PFSK-1 (cell line): ENCODE data around the gene ZBED4.

Experiments
- FOXP2 ChIP-seq: optimal IDR thresholded peaks from 2 replicates; pipeline ENCODE3; 2011; ENCODE audit warnings: borderline replicate concordance, control low read depth, inconsistent platforms; ENCODE audit not compliant: insufficient read depth; ENCODE audit errors: extremely low read length, extremely low read depth
- POLR2AphosphoS5 ChIP-seq: IDR thresholded peaks from 2 replicates; pipeline ENCODE4 v1.6.1; 2012; ENCODE audit warnings: low read depth, mild to moderate bottlenecking, control low read depth, low read length, moderate library complexity
- REST ChIP-seq, 2 experiments: IDR thresholded peaks; 2 replicates each; pipeline versions ENCODE4 v1.6.1 to v1.8.0; 2011 to 2012; ENCODE audit warnings: low read depth in 2 of 2, low read length in 2 of 2, control low read depth in 1 of 2, inconsistent platforms in 1 of 2, mild to moderate bottlenecking in 1 of 2, moderate library complexity in 1 of 2; ENCODE audit not compliant: insufficient read depth in 1 of 2
- SIN3A ChIP-seq: IDR thresholded peaks from 2 replicates; pipeline ENCODE4 v1.6.1; 2012; ENCODE audit warnings: mild to moderate bottlenecking, low read length, moderate library complexity, borderline replicate concordance; ENCODE audit not compliant: insufficient read depth
- TAF1 ChIP-seq: IDR thresholded peaks from 2 replicates; pipeline ENCODE4 v1.6.1; 2012; ENCODE audit warnings: low read length, control low read depth, borderline replicate concordance; ENCODE audit not compliant: insufficient read depth

The ZBED4 gene

GRCh38 chr22:49901457-49901856, 47.8 kb downstream of the ZBED4 start:
- TF ChIP-seq TAF1 (no peak), REST (IDR thresholded peaks at IDR 0.05; ENCODE audit: insufficient read depth in 1 of 2, low read depth in 2 of 2, low read length in 2 of 2) (no peak), POLR2AphosphoS5 (no peak), FOXP2 (no peak), SIN3A (no peak)

DNA sequence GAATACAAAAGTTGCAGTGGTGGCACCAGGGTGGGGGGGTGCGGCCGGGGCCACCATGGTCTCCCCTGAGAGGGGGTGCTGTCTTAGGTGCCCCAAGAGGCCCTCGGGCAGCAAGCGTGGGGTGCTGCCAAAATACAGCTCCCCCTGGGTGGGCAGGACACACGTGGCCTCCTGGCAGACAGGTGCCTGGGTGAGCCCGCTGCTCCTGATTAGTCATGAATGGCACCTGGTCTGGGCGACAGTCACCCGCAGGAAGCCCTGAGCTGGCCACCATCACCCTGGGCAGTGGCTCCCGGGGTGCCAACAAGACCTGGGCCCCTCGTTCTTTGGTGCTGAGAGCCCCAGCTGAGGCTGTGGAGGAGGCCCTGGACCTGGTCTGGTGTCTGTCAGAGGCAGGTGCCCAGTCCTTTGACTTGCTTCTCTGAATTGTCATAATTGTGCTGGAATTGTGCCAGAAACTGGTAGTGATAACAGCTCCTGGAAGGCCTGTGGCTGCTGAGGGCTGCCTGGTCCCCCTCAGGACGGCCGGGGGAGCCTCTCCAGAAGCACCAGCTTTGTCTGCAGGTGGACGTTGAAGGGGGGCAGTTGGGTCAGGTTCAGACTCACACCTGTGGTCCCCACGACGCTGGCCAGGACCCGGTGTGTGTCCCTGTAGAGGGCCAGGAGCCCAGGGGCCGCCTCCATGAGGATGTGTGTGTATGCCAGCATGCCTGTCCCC, 49.8 kb downstream of the ZBED4 start:
- TF ChIP-seq FOXP2 (no peak), POLR2AphosphoS5 (no peak), TAF1 (no peak), REST (IDR thresholded peaks at IDR 0.05; ENCODE audit: insufficient read depth in 1 of 2, low read depth in 2 of 2, low read length in 2 of 2) (no peak), SIN3A (no peak)

DNA sequence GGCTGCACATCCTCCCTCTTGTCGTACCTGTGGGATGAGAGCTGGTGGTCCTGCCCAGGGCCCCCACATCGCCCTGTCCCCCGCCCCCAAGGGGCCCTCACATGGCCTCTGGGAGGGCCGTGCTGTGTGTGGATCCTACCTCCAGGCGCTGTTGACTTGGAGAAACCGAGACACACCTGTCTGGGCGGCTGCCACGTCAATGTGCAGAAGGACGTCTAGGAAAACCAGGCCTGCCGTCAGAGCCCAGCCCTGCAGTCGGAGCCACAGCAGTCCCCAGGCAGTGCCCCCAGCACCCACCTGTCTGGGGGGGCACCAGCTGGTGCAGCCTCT, 50.4 kb downstream of the ZBED4 start:
- TF ChIP-seq REST (IDR thresholded peaks at IDR 0.05; ENCODE audit: insufficient read depth in 1 of 2, low read depth in 2 of 2, low read length in 2 of 2) (no peak), POLR2AphosphoS5 (no peak)

DNA sequence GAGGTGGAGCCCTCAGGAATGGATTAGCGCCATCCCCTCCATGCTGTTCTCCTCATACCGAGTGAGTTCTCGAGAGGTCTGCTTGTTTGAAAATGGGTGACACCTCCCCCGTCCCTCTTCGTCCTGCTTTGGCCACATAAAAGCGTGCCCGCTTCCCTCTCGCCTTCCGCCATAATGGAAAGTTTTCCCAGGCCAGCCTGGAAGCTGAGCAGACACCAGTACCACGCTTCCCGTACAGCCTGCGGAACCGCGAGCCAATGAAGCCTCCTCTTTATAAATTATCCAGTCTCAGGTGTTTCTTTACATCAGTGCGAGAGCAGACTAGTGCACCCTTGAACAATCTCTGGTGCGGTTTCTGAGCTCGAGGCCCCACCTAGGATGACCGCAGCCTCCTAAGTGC, 51.8 kb downstream of the ZBED4 start:
- no peak for TF ChIP-seq TAF1
- no peak for TF ChIP-seq FOXP2
- TF ChIP-seq SIN3A, result no peak
- TF ChIP-seq REST (IDR thresholded peaks at IDR 0.05; ENCODE audit: insufficient read depth in 1 of 2, low read depth in 2 of 2, low read length in 2 of 2), result no peak
- TF ChIP-seq POLR2AphosphoS5, result no peak

DNA sequence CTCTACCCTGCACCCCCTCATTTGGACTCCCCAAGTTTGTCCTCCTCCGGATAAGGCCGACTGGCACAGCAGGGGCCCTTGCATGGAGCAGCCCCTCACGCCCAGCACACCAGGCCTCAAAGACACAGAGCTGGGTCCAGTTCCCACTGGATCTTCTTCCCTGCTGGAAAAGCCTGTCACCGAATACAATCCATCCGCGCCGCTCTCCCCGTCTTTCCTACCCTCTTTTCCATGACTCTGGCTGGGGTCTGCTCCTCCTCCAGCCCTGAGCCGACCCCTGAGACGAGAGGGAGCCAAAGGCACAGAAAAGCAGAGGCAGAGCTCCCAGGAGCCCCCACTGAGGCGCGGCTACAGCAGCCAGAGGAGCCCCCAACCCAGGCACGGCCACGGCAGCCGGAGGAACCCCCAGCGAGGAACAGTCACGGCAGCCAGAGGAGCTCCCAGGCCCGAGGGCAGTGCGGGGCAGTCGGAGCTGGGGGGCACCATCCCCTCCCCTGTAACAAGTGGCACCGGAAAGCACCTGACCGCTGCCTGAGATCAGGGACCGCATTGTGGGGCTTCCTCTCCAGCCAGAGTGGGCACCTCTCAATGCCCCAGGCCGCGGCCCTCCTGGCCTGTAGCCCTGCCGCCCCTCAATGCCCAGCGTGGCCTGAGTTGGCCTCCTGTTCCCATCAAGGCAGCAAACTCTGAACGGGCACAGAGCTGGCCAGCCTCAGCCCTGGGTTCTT, 52.6 kb downstream of the ZBED4 start:
- TF ChIP-seq FOXP2 (no peak), SIN3A (no peak), POLR2AphosphoS5 (no peak)
